GM15510 (cell line): Measurements from ENCODE around the gene WDR89.

Source experiments
- POLR2A ChIP-seq: IDR thresholded peaks from 3 replicates; pipeline ENCODE4 v1.6.1; 2011; ENCODE audit warnings: borderline replicate concordance; ENCODE audit not compliant: insufficient read length; ENCODE audit errors: extremely low read depth

WDR89 gene

DNA sequence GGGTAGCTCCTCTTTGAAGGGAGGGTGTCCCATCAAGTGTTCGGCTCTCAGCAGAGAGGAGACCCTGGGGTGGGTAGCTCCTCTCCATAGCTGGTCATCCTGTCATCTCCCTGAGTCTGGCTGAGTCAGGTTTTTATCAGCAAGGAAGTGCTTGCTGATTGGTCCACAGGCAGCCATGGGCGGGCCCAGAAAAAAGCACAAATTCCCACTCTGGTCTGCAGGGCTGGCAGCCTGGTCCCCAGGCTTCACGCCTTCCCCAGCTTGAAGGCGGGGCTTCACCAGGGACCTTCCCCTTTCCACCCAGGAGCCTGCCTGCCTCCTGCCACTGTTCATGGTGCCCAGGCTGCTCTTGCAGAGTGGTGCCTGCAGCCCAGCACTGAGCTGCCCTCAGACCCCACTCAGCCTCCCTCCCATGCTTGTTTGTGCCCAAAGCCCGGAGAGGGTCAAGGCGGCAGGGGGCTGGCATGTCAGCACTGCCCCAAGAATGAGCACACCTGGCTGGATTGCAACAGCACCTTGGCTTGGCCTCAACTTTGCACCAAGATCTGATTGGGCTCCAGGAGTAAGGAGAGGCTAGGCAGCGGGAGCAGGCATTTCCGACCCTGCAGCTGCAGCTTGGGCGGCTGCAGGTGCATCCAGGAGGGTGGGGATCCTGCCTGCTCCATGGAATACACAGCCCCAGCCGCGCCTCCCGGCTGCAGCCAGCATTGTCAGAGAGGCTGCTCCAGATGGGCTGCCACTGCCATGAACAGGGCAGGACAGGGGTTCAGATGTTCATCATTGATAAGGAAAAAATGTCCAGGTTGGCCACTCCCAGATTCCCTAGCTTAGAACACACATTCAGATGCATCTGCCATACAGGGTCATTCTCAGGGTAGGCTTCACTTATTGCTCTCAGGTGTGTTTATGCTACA is 22.0 kb upstream of the WDR89 start:
- no peak for TF ChIP-seq POLR2A

DNA sequence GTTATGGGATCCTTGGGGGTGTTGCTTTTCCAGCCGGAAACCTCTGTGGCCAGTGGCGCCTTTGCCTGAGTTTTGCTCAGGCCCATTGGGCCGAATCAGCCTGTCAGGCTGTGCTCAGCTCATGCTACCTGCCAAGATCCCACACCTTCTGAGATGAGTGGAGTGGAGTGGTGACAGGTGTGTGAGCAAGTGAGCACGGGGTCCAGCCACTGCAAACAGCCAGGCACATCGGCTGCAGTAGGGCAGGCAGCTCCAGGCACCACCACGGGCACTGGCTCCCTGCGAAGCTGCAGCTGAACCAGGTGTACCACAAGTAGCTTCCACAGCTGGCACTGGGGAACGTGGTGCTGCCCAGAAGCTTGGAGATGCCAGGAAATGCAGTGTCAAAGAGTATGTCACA is 21.1 kb upstream of the WDR89 start:
- no peak for TF ChIP-seq POLR2A

DNA sequence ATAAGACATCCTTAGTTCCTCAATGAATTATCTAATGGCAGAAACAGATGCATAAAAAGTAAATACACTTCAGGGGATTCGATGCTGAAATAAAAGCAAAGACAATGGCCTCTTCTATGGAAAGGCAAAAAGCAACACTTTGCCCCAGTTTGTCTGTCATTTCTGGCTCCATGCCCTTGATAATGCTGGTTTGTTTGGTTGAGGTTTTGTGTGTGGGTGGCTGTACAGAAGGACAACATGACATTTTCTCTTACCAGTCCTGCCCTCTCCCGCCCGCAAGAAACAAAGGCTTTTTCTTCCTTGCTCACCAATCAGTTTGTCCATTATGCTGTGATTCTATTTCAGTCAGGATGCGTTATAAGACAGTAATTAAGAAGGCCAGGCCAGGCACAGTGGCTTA is 18.1 kb upstream of the WDR89 start:
- TF ChIP-seq POLR2A = no peak

DNA sequence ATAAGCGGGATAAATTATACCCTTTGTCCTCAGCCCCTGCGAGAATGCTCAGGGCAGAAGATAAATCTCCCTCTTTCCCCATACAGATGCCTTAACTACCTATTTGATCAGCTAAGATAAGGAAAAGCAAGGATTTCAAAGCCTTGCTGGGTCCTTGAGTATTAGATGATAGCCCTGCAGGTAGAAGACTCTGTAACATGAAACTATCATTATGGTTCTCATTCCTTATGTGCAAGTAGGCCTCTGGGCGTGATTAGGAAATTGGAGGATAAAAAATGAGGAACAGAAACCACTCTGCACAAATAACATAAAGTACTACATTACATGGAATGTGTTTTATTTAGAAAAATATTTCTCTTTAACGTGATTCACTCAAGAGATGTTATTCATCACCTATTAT is 14.5 kb upstream of the WDR89 start:
- TF ChIP-seq POLR2A = no peak

DNA sequence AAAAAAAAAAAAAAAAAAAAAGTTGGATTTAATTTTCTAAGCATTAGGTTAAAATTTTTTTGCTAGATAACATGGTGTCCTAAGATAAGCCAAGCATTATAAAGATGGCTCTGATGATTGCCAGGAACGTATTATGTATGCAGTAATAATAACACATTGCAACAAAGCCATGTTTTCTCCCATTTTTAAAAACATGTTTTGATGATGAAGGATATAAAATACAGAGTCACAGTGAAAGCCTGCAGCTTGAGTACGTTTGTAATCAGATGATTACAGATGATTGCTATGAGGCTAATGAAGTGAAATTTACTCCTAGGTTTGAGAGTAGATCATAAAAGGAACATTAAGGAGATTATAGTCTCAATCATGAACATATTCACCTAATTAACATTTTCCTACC is 13.3 kb upstream of the WDR89 start:
- TF ChIP-seq POLR2A = no peak

DNA sequence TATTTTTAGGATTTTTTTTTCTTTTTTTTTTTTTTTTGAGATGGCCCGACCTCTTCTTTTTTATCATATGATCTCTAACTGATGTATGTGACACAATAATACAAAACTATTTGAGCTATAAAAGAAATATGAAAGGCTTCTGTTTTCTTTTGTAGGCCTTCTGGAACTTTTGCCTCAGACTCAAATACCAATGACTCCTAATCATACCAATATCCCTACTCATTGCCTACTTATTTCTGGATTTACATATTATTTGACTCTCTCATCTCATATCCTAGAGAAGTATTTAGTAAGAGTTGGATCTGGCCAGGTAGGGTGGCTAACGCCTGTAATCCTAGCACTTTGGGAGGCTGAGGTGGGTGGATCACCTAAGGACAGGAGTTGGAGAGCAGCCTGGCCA is 12.7 kb upstream of the WDR89 start:
- no peak for TF ChIP-seq POLR2A

DNA sequence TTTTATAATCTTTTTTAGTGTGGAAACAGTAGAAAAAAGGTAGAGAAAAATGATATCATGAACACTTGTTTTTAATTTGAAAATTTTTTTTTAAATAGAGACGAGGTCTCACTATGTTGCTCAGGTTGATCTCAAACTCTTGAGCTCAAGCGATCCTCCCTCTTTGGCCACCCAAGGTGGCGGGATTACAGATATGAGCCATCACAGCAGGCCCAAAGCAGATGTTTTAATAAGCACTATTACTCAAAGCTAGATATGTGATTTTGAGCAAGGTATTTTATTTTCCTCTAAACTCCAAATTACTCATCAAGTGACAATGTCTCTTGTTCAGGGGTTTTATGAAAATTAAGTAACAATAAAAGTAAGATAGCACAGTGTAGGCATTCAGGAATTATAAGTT is 10.7 kb upstream of the WDR89 start:
- no peak for TF ChIP-seq POLR2A

DNA sequence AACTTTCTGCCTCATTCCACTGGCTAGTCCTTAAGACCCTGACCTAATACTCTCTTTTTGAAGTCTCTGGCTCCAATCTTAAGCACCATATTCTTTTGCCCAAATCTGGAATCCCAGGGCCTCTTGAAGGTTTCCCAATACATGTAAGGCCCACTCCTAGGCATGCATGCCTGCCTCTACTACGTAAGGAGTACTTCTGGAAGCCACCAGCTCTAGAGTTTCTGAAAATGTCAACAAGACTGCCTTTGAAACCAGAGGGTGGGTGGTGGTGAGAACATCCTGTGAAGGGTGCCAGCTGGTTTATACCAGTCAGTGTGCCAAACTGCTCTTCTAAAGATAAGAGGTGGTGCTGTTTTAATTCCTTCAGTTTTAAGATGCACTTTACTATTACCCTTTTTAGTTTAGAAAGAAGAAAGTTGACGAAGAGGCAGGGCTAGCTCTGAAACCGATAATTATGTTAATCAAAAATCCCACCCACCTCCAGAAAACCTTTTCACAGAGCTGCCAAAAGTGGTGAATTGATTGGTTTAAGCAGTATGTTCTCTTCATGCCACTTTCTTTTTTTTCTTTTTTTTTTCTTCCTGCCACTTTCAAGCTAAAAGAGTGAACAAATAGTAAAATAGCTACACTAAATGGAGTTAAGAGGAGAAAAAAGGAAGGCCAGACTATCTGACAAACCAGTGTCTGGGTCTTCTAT is 8.7 kb upstream of the WDR89 start:
- no peak for TF ChIP-seq POLR2A

DNA sequence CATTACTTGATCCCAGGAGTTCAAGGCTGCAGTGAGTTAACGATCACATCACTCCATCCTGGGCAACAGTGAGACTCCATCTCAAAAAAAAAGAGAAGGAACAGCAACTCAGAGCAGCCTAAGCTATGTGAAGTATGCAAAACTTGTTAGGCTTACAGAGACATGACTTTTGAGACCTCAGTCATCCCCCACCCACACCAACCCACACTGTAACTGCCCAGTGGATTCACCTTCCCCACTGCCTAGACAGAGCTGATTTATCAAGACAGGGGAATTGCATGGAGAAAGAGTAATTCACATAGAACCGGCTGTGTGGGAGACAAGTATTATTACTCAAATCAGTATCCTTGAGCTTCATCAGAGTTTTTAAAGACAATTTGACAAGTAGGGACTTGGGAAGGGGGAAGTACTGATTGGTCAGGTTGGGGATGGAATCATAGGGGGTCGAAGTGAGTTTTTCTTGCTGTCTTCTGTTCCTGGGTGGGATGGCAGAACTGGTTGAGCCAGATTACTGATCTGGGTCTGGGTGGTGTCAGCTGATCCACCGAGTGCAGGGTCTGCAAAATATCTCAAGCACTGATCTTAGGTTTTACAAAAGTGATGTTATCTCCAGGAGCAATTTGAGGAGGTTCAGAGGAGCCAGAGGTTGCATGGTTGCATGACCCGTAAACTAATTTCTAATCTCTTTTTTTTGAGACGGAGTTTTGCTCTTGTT is 6.2 kb upstream of the WDR89 start:
- no peak for TF ChIP-seq POLR2A

DNA sequence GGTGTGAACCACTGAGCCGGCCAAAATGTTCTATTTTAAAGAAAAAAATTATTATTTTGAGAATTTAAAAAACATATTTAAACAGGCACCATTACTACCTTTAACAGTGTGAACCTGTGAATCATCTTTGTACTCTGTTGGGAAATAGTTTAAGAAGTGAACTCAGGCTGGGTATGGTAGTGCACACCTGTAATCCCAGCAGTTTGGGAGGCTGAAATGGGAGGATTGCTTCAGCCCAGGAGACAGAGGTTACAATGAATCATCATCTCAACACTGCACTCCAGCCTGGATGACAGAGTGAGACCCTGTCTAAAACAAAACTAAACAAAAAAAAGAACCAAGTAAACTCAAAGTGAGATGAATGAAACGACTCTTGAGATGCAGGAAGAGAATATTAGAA is 3.1 kb upstream of the WDR89 start:
- TF ChIP-seq POLR2A = no peak

DNA sequence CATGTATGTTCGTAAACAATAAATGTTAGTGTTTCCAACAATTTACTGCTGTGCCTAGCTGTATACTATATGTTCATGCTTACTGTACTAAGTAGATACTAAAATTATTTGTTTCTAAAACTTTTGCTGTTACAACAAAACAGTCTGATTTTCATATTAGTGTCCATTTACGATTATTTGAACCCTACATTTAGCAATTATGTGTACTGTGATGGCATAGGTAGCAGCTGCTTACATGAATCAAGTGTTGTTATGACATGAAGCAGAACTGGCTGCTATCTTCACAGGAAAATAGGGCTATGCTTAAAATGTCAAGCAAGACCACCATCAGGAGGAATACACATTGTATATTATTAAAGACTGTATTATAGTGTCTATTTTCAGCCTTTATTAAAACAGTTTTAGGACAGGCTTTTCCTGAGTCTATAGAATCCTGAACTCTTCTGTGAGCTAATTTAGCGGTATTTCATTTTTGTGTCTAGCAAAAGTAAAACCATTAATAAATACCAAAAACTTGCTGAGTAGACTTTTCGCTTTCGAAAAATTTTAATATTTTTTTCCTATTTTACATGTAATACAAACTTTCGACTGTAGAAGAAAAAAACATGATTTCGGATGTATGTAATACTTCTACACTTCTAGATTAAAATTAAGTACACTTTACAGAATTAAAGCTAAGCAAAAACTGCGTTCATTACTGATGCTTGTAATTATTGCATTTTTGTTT is 1.1 kb upstream of the WDR89 start:
- no peak for TF ChIP-seq POLR2A

DNA sequence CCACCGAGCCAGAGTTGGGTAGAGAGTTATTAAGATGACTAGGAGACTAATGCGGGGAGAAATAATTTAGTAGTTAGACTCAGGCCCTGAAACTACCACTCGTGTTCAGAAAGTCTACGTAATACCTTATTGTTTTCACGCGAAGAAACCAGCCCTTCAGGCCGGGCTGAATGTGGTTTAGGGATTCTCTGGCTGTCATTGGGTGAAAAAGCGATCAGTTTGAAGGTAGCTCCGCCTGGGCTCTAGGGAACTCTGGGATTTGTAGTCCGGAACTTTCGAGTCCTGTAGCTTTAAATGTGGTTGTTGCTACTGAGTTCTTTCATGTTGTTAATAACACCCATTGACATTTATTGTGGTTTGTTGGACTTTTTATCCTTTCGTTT is 549 bp upstream of the WDR89 start:
- no peak for TF ChIP-seq POLR2A

DNA sequence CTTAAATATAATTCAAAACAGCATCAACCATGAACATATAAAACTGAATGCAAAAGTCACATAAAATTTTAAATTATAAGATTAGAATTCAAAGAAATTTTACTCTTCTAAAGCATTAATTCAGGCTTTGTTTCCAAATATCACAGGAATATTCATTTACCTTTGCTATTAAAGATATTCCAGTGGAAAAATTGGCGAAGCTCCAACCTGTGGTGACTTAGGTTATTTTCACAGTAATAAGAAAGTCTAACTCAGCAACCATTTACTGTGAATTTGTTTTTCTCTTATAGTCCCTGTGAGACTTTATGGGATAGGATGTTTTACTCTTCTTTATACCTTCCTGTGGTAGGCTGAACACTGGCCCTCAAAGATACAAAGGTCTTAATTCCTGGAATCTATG is 3.2 kb downstream of the WDR89 start:
- TF ChIP-seq POLR2A = no peak

DNA sequence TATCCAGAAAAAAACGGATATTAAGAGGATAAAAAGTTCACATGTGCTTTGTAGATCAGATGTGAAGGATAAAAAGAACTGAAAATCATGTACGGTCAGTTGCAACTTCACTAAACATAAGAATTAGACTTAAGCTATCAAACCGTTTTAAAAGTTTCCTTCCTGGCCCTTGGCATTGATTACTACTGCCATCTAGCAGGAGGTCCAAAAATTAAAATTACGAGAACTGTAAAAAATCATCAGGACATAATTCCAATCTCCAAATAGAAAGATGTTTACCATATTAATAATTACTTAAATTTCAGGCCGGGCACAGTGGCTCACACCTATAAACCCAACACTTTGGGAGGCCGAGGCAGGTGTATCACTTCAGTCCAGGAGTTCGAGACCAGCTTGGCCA is 7.9 kb downstream of the WDR89 start:
- TF ChIP-seq POLR2A = no peak

DNA sequence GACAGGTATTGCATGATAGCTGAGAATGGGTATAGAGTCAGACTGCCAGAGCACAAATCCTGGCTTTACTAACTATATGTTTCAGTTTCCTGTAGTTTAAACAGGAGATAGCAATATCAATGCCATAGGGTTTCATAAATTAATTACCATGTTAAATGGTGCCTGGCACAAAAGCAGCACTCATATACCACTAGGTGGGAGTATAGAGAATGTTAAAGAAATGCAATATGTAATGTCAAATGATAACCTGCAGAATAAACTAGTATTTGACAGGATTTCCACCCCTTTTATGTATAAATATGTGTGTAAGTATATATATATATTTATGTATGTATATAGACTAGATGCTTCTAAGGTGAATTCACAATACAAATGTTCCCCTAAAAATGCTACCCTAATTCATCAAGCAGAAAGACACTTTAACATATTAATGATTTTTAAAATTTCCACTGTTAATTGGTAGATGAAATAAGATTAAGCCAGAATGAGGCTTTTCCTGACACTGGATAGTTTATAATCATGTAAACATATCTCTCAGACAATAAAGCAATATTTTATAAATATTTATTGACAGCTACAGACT is 8.6 kb downstream of the WDR89 start:
- no peak for TF ChIP-seq POLR2A

DNA sequence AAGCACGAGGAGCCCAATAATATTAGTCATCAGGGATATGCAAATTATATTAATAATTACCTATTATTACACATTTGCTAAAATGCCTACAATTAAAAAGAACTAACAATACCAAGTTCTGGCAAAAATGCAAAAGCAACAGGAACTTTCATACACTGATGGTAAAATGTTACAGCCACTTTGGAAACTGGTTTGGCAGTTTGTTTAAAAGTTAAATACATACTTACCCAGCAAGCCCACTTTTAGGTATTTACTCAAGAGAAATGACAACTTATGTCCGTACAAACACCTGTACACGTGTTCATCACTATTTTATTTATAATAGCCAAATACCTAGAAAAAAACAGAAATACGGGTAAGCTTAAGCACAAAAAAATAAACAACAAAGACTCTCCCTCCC is 17.0 kb downstream of the WDR89 start:
- TF ChIP-seq POLR2A = no peak

DNA sequence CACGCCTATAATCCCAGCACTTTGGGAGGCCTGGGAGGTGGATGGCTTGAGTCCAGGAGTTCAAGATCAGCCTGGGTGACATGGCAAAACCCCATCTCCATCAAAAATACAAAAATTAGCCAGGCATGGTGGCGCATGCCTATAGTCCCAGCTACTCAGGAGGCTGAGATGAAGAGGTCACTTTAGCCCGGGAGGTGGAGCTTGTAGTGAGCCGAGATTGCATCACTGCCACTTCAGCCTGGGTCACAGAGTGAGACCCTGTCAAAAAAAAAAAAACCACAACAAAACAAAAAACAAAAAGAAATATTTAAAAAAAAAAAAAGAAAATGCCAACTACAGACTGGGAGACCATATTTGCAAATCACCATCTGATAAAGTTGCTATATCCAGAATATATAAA is 17.5 kb downstream of the WDR89 start:
- TF ChIP-seq POLR2A = no peak
